GM19193 (cell line): ENCODE results near the gene DCUN1D5.

Experiments
- POLR2A ChIP-seq: IDR thresholded peaks from 4 replicates; pipeline ENCODE4 v1.6.1; 2011; ENCODE audit not compliant: insufficient read depth, insufficient read length; ENCODE audit errors: extremely low read depth

The DCUN1D5 gene

GRCh38 chr11:103077554-103077953 lies 14.4 kb downstream of the DCUN1D5 start:
- no peak for TF ChIP-seq POLR2A

GRCh38 chr11:103076361-103076760 lies 15.6 kb downstream of the DCUN1D5 start:
- TF ChIP-seq POLR2A = no peak

DNA sequence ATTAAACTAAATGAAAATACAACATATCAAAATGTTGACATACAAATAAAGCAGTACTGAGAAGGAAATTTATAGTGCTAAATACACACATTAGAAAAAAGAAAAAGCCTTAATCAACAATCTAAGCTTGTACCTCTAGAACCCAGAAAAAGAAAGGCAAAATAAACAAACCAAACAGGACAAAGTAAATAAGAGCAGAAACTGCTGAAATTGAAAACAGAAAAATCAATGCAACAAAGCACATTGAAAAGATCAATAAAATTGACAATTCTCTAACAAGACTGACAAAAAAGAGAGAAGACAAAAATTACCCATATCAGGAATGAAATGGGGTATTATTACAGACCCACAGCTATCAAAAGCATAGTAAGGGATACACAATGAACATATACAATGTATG lies 21.0 kb downstream of the DCUN1D5 start:
- no peak for TF ChIP-seq POLR2A

GRCh38 chr11:103070142-103070541 lies 21.8 kb downstream of the DCUN1D5 start:
- no peak for TF ChIP-seq POLR2A

DNA sequence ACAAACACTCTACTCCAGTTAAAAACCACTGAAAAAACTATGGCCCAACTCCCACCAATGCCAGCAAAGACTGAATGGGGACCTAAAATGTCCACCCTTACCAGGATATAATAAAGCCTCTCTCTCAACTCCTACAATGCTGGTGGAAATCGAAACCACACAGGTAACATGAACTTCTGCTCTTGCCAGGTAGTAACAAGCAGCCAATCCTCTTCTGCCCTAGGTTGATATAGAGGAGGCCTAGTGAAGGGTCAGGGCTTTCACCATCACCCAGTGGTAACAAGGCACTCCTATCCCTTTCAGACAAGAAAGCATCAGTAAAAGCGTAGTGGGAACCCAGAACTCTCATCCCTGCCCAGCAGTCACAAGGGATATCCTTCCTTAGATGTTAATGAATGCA lies 22.6 kb downstream of the DCUN1D5 start:
- TF ChIP-seq POLR2A = no peak

DNA sequence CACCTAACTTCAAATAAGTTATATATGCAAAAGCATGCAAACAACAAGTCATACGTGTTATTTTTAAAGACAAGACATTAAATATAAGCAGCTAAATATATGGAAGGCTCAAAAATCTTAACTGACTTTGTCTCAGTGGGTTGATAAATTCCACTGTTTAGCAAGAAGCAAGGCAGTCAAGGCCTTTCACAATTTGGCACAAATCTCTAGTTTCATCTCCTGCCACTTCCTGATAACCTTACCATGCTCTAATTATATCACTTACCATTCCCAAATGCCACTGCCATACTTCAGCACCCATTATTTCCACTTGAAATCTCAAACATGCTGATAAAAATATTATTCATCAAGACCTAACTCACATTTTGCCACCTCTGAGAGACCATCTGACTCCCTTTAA lies 24.8 kb downstream of the DCUN1D5 start:
- TF ChIP-seq POLR2A = no peak

GRCh38 chr11:103061656-103062055 lies 30.3 kb downstream of the DCUN1D5 start:
- TF ChIP-seq POLR2A = no peak

- TF ChIP-seq POLR2A = no peak
Measured at GRCh38 chr11:103055221-103055890, 36.6 kb downstream of the DCUN1D5 start.

GRCh38 chr11:103053997-103054396 lies 38.0 kb downstream of the DCUN1D5 start:
- TF ChIP-seq POLR2A = no peak

GRCh38 chr11:103051981-103052380 lies 40.0 kb downstream of the DCUN1D5 start:
- no peak for TF ChIP-seq POLR2A

- no peak for TF ChIP-seq POLR2A
Measured at GRCh38 chr11:103051151-103051801, 40.7 kb downstream of the DCUN1D5 start.

- TF ChIP-seq POLR2A = no peak
Measured at GRCh38 chr11:103050351-103050750, 41.6 kb downstream of the DCUN1D5 start.

DNA sequence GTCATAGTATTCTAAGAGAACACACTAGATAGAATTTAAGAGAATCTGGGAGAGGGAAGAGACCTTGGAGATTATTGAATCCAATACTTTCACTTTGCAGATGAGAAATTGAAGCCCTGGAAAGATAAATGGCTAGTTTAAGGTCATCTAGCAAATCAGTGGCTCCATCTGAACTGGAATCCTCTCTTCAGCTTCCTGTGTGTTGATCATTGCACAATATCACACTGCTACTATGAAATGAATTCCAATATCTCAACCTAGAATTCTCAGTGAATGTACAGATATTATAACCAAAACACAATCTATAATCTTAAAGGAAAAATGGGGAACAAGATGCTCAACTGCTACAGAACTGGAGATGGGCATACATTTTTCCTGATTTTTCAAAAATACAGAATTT lies 44.1 kb downstream of the DCUN1D5 start:
- TF ChIP-seq POLR2A = no peak

DNA sequence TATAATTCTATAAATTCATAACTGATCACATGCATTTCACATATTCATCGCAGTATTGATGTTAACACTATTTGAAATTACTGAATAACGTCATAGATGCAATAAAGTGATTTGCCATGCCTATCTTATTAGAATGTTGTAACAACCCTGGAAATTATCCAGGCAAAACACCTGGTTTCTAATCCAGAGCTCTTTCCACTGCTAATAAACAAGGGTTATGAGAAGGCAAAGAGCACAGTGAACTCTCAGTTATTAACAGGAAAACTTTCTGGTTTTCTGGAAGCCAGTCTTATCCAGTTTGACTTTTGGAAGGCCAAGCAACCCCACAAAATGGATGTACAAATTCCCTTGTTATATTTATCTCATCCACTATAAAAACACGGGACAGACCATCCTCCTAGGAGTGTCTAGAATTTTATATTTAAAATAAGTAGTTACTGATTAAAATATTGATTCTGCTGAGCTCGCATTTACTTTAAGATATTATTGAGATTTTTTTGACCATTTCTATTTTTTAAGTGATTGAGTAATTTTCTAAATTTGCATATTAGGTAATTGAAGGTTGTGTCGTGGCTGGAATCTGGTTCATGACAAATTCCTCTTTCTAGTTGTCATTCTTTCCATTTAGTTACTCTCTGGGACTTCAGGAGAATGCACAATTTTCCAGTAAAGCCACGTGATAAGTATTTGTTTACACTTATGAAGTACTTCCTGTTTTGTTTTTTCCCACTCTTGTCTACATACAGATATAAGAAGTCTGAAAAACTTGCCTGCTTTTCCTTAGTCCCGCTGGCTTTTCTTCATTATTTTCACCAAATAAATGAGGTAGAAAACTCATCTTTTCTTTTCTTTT lies 47.9 kb downstream of the DCUN1D5 start:
- no peak for TF ChIP-seq POLR2A

DNA sequence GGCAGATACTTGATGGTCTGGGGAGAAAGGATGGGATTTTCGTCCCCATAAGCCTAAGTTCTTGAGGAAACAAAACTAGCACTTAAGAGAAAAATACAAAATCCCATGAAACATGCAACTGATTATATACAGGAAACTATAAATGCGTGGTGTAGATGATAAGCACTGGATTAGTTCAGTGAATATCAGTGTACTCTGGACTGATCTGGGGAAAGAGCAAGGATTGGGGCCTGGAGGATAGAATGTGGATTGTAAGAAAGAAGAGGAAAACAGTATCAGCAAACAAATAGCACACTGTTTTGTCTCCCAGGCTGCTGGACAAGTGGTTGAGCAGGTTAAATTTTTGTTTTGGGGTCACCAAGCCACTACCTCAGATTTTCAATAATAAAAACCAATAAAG lies 49.8 kb downstream of the DCUN1D5 start:
- no peak for TF ChIP-seq POLR2A
